Measurements from ENCODE around the gene SYNPO2. TPM values are rescaled to one million over a fixed set of nuclear protein-coding genes. Genes with fewer than 3 reads are reported as not detected.

SYNPO2 gene
- total and polyA plus RNA-seq, 4 donors = 85.9 to 1,531 (median 273) TPM

- no peak for ATAC-seq (ENCODE audit: low FRiP score)
- 37 to 39% methylated on average over 6 of the region's 6 CpGs for WGBS, 2 donors
- DNase-seq = no peak
- Histone ChIP-seq H3K4me3 (ENCODE audit: low read length in 2 of 2) (no peak overlapping the region), H3K4me1 (ENCODE audit: control insufficient read depth in 1 of 2, insufficient read depth in 2 of 2, low read length in 2 of 2) (peaks cover 5 to 13% of the 10 kb centered on the region in 2 donors), H3K9me3 (ENCODE audit: control insufficient read depth, low read length) (no peaks in the 10 kb centered on the region), H3K36me3 (ENCODE audit: control insufficient read depth in 1 of 2, insufficient read depth in 2 of 2, low read length in 1 of 2) (peaks cover 0 to 16% of the 10 kb centered on the region in 2 donors), H3K27ac (ENCODE audit: low read depth in 1 of 2, low read length in 2 of 2) (peak overlapping the region; percentile 16 to 84), H3K27me3 (ENCODE audit: control insufficient read depth in 1 of 2, insufficient read depth in 2 of 2, low read length in 1 of 2) (no peaks in the 10 kb centered on the region)
- intact Hi-C loops (cut with DNase I) = loop anchor here (5.0 kb wide), 1 partner anchor 51 kb away; no protein-coding TSS in a partner anchor
These were observed 144.4 kb downstream of the SYNPO2 start for GRCh38 chr4:119032921-119033685.

- no peak overlapping the region for H3K4me3 ChIP-seq (ENCODE audit: low read length in 2 of 2)
- peak overlapping the region; percentile 78 to 95 for H3K27ac ChIP-seq (ENCODE audit: low read depth in 1 of 2, low read length in 2 of 2)
- intact Hi-C loops (cut with DNase I) = loop anchor here (5.0 kb wide), 1 partner anchor 52 kb away; no protein-coding TSS in a partner anchor
- ATAC-seq (ENCODE audit: low FRiP score) (no peak), DNase-seq (no peak)
- 28 to 33% methylated on average over 4 of the region's 4 CpGs for WGBS, 2 donors
- peaks cover 5 to 24% of the 10 kb centered on the region in 2 donors for H3K4me1 ChIP-seq (ENCODE audit: control insufficient read depth in 1 of 2, insufficient read depth in 2 of 2, low read length in 2 of 2)
- H3K9me3 ChIP-seq (ENCODE audit: control insufficient read depth, low read length) = no peaks in the 10 kb centered on the region
- H3K36me3 ChIP-seq (ENCODE audit: control insufficient read depth in 1 of 2, insufficient read depth in 2 of 2, low read length in 1 of 2) = peaks cover 0 to 16% of the 10 kb centered on the region in 2 donors
- H3K27me3 ChIP-seq (ENCODE audit: control insufficient read depth in 1 of 2, insufficient read depth in 2 of 2, low read length in 1 of 2) = no peaks in the 10 kb centered on the region
These were observed 145.8 kb downstream of the SYNPO2 start for GRCh38 chr4:119034276-119035008.

- intact Hi-C loops (cut with DNase I) = no loop called here
- peaks cover 0 to 6% of the 10 kb centered on the region in 2 donors for H3K36me3 ChIP-seq (ENCODE audit: control insufficient read depth in 1 of 2, insufficient read depth in 2 of 2, low read length in 1 of 2)
- ATAC-seq (ENCODE audit: low FRiP score) (no peak), DNase-seq (no peak)
- 59 to 63% methylated on average over 8 of the region's 8 CpGs for WGBS, 2 donors
- H3K27me3 ChIP-seq (ENCODE audit: control insufficient read depth in 1 of 2, insufficient read depth in 2 of 2, low read length in 1 of 2) = no peaks in the 10 kb centered on the region
- no peak overlapping the region for H3K4me3 ChIP-seq (ENCODE audit: low read length in 2 of 2)
- H3K9me3 ChIP-seq (ENCODE audit: control insufficient read depth, low read length) = no peaks in the 10 kb centered on the region
- peak overlapping the region; percentile 24 to 56 for H3K27ac ChIP-seq (ENCODE audit: low read depth in 1 of 2, low read length in 2 of 2)
- H3K4me1 ChIP-seq (ENCODE audit: control insufficient read depth in 1 of 2, insufficient read depth in 2 of 2, low read length in 2 of 2) = peaks cover 6 to 24% of the 10 kb centered on the region in 2 donors
These were observed 147.5 kb downstream of the SYNPO2 start for GRCh38 chr4:119035951-119036737.

- H3K36me3 ChIP-seq (ENCODE audit: control insufficient read depth in 1 of 2, insufficient read depth in 2 of 2, low read length in 1 of 2) = no peaks in the 10 kb centered on the region
- no peak overlapping the region for H3K4me3 ChIP-seq (ENCODE audit: low read length in 2 of 2)
- 21 to 35% methylated on average over 1 of the region's 1 CpG for WGBS, 2 donors
- H3K27ac ChIP-seq (ENCODE audit: low read depth in 1 of 2, low read length in 2 of 2) = peak overlapping the region; percentile 70 to 90
- H3K9me3 ChIP-seq (ENCODE audit: control insufficient read depth, low read length) = no peaks in the 10 kb centered on the region
- ATAC-seq (ENCODE audit: low FRiP score) = no peak
- DNase-seq = no peak
- intact Hi-C loops (cut with DNase I) = no loop called here
- H3K4me1 ChIP-seq (ENCODE audit: control insufficient read depth in 1 of 2, insufficient read depth in 2 of 2, low read length in 2 of 2) = peaks cover 6 to 24% of the 10 kb centered on the region in 2 donors
- H3K27me3 ChIP-seq (ENCODE audit: control insufficient read depth in 1 of 2, insufficient read depth in 2 of 2, low read length in 1 of 2) = no peaks in the 10 kb centered on the region
These were observed 149.1 kb downstream of the SYNPO2 start for GRCh38 chr4:119037709-119038108.

GRCh38 chr4:119038116-119038841, 149.6 kb downstream of the SYNPO2 start:
- H3K27ac ChIP-seq (ENCODE audit: low read depth in 1 of 2, low read length in 2 of 2) = peak overlapping the region; percentile 70 to 90
- intact Hi-C loops (cut with DNase I) = no loop called here
- H3K9me3 ChIP-seq (ENCODE audit: control insufficient read depth, low read length) = no peaks in the 10 kb centered on the region
- DNase-seq (no peak), ATAC-seq (ENCODE audit: low FRiP score) (no peak)
- no peaks in the 10 kb centered on the region for H3K36me3 ChIP-seq (ENCODE audit: control insufficient read depth in 1 of 2, insufficient read depth in 2 of 2, low read length in 1 of 2)
- peaks cover 6 to 20% of the 10 kb centered on the region in 2 donors for H3K4me1 ChIP-seq (ENCODE audit: control insufficient read depth in 1 of 2, insufficient read depth in 2 of 2, low read length in 2 of 2)
- H3K4me3 ChIP-seq (ENCODE audit: low read length in 2 of 2) = no peak overlapping the region
- 30 to 31% methylated on average over 5 of the region's 5 CpGs for WGBS, 2 donors
- no peaks in the 10 kb centered on the region for H3K27me3 ChIP-seq (ENCODE audit: control insufficient read depth in 1 of 2, insufficient read depth in 2 of 2, low read length in 1 of 2)

GRCh38 chr4:119039160-119039559, 150.5 kb downstream of the SYNPO2 start:
- Histone ChIP-seq H3K27ac (ENCODE audit: low read depth in 1 of 2, low read length in 2 of 2) (peak overlapping the region; percentile 51 to 82), H3K4me3 (ENCODE audit: low read length in 2 of 2) (no peak overlapping the region), H3K4me1 (ENCODE audit: control insufficient read depth in 1 of 2, insufficient read depth in 2 of 2, low read length in 2 of 2) (peaks cover 6 to 20% of the 10 kb centered on the region in 2 donors), H3K36me3 (ENCODE audit: control insufficient read depth in 1 of 2, insufficient read depth in 2 of 2, low read length in 1 of 2) (no peaks in the 10 kb centered on the region), H3K9me3 (ENCODE audit: control insufficient read depth, low read length) (no peaks in the 10 kb centered on the region), H3K27me3 (ENCODE audit: control insufficient read depth in 1 of 2, insufficient read depth in 2 of 2, low read length in 1 of 2) (no peaks in the 10 kb centered on the region)
- 96 to 98% methylated on average over 1 of the region's 1 CpG for WGBS, 2 donors
- intact Hi-C loops (cut with DNase I) = no loop called here
- DNase-seq = no peak
- no peak for ATAC-seq (ENCODE audit: low FRiP score)

- Histone ChIP-seq H3K4me3 (ENCODE audit: low read length in 2 of 2) (no peak overlapping the region), H3K27ac (ENCODE audit: low read depth in 1 of 2, low read length in 2 of 2) (peak overlapping the region in 1 of 2 donors; percentile 84), H3K36me3 (ENCODE audit: control insufficient read depth in 1 of 2, insufficient read depth in 2 of 2, low read length in 1 of 2) (no peaks in the 10 kb centered on the region), H3K9me3 (ENCODE audit: control insufficient read depth, low read length) (no peaks in the 10 kb centered on the region), H3K27me3 (ENCODE audit: control insufficient read depth in 1 of 2, insufficient read depth in 2 of 2, low read length in 1 of 2) (no peaks in the 10 kb centered on the region), H3K4me1 (ENCODE audit: control insufficient read depth in 1 of 2, insufficient read depth in 2 of 2, low read length in 2 of 2) (peaks cover 6 to 15% of the 10 kb centered on the region in 2 donors)
- no peak for ATAC-seq (ENCODE audit: low FRiP score)
- DNase-seq = peak in 1 of 2 donors; percentile 68
- intact Hi-C loops (cut with DNase I) = loop anchor here (5.0 kb wide), 4 partner anchors 63 to 248 kb away; partner anchors contain the start of gene USP53 (in 2 of the 2)
- 83 to 87% methylated on average over 4 of the region's 4 CpGs for WGBS, 2 donors
These were observed 151.1 kb downstream of the SYNPO2 start for GRCh38 chr4:119039779-119040178.

- peaks cover 6 to 15% of the 10 kb centered on the region in 2 donors for H3K4me1 ChIP-seq (ENCODE audit: control insufficient read depth in 1 of 2, insufficient read depth in 2 of 2, low read length in 2 of 2)
- no peak for ATAC-seq (ENCODE audit: low FRiP score)
- intact Hi-C loops (cut with DNase I) = loop anchor here (5.0 kb wide), 4 partner anchors 62 to 247 kb away; partner anchors contain the start of gene USP53 (in 2 of the 2)
- no peak for DNase-seq
- H3K9me3 ChIP-seq (ENCODE audit: control insufficient read depth, low read length) = no peaks in the 10 kb centered on the region
- WGBS, 2 donors = 54 to 61% methylated on average over 3 of the region's 3 CpGs
- H3K36me3 ChIP-seq (ENCODE audit: control insufficient read depth in 1 of 2, insufficient read depth in 2 of 2, low read length in 1 of 2) = no peaks in the 10 kb centered on the region
- no peaks in the 10 kb centered on the region for H3K27me3 ChIP-seq (ENCODE audit: control insufficient read depth in 1 of 2, insufficient read depth in 2 of 2, low read length in 1 of 2)
- peak overlapping the region in 1 of 2 donors; percentile 36 for H3K27ac ChIP-seq (ENCODE audit: low read depth in 1 of 2, low read length in 2 of 2)
- no peak overlapping the region for H3K4me3 ChIP-seq (ENCODE audit: low read length in 2 of 2)
These were observed 151.6 kb downstream of the SYNPO2 start for GRCh38 chr4:119040261-119040660.
